HG02852 (cell line): Measurements from ENCODE around the gene SEMA7A.
"Not testable (repeated sequence)": the region's sequence is repeated elsewhere in the genome, so short reads cannot be mapped to it uniquely, and the experiment has no call there.

ENCODE experiments used
- ATAC-seq: cut with Tn5 transposase; IDR thresholded peaks from one replicate; pipeline ENCODE4 v1.9.1; 2021; ENCODE audit warnings: mild to moderate bottlenecking, moderate library complexity; ENCODE audit not compliant: unreplicated experiment

SEMA7A gene

DNA sequence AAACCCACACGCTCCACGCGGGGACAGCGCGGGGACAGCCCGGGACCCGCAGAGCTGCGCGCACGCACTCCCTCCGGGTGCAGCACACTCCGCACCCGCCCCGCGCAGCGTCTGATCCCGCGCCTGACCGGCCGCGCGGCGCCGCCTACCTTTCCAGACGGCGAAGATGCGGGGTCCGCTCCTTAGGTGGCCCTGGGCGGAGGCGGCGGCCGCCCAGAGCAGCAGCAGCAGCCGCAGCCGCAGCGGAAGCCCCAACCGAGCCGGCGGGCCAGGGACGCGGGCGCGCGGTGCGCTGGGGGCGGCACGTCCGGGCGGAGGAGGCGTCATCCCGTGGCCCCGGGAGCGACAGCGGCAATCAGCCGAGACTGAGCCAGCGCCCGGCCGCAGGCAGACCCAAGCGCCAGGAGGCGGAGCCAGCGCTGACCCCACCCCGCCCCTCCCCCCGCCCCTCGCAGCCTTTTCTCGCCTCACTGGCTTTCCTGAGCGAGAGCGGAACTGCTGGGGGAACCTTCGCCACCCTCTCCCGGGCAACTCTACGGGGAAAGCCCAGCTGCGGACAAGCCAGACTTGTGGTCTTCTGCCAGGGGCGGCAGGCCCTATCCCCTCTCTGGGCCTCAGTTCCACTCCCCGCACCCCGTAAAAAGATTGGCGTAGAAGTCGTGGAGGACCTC is at the start of gene SEMA7A:
Gene SEMA7A (minus strand): TSS at position 367 of the 671 bp plus-strand sequence. CDS start 40 bp downstream, at position 327.
- peak; percentile 66 for ATAC-seq

DNA sequence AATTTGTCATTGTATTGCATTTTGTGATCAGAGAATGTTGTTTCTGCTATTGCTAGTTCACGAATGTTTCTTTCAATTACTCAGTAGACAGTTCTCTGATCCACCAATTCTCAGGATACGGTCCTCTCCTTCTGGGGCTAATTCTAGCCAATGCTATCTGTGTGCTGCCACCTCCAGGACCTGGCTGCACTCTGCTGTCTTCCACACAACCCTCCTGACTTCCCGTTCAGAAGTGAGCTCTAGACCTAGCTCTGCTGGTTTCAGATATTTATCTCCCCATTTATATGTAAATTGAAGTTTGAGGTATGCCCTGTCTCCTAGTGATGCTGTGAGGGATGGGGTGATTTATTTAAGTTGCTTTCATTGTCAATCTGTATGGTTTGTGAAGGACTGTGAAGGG is 48.9 kb upstream of the SEMA7A start:
- no peak for ATAC-seq

GRCh38 chr15:74480364-74480763 is 46.6 kb upstream of the SEMA7A start:
- ATAC-seq, result not testable (repeated sequence)

DNA sequence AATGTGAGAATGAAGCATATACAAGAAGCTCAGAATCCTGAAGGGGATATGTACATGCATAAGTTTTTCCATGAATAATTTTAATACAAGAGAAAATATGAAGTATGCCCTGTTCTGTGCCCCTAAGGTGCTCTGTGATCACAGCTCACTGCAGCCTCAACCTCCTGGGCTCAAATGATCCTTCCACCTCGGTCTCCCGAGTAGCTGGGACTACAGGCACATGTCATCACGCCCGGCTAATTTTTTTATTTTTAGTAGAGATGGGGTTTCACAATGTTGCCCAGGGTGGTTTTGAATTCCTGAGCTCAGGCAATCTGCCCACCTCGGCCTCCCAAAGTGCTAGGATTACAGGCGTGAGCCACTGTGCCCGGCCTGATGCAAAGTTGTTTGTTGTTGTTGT is 37.9 kb upstream of the SEMA7A start:
- ATAC-seq, result not testable (repeated sequence)

- ATAC-seq, result no peak
These were observed 37.1 kb upstream of the SEMA7A start for GRCh38 chr15:74470631-74471395.

DNA sequence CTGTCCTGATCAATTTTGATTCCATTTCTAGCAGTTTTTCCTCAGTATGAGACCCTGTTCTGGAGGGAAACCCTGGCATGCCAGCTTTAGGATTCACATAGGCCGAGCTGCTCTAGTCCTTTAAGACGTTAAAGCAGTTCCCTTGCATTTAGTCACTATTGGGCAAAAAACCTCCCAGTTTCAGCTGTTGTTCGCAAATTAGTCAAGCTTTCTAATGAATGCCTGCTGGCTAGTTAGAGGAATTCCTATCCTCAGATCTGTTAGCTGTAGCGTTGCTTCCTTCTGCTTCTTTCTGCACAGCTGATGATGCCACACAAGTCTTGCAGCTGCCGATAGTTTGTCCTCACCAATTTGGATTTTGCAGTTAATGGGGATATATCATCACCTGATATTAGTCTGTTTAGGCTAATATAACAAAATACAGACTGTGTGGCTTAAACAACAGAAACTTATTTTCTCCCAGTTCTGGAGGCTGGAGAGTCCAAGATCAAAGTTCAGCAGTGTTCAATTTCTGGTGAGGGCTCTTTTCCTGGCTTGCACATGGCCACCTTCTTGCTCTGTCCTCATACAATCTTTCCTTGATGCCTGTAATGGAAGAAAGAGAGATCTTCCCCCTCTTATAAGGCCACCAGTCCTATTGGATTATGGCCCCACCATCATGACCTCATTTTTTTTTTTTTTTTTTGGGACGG is 34.7 kb upstream of the SEMA7A start:
- ATAC-seq, result no peak

GRCh38 chr15:74466570-74466969 is 32.8 kb upstream of the SEMA7A start:
- no peak for ATAC-seq

DNA sequence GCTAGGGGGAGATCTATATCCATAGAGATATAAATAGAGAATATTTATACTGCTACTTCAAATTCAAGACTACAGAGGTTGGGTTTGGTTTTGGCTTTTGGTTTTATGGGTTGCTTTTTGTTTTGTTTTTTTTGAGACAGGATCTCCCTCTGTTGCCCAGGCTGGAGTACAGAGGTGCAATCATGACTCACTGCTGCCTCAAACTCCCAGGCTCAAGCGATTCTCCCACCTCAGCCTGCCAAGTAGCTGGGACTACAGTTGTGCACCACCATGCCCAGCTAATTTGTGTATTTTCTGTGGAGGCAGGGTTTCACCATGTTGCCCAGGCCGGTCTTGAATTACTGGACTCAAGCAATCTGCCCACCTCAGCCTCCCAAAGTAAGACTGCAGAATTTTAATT is 31.1 kb upstream of the SEMA7A start:
- ATAC-seq, result no peak

DNA sequence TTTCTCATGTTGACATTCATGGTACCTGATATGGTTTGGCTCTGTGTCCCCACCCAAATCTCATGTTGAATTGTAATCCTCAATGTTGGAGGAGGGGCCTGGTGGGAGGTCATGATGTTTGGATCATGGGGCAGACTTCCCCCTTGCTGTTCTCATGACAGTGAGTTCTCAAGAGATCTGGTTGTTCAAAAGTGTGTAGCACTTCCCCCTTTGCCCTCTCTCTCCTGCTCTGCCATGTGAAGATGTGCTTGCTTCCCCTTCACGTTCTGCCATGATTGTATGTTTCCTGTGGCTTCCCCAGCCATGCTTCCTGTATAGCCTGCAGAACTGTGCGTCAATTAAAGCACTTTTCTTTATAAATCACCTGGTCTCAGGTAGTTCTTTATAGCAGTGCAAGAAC is 30.5 kb upstream of the SEMA7A start:
- ATAC-seq, result no peak

DNA sequence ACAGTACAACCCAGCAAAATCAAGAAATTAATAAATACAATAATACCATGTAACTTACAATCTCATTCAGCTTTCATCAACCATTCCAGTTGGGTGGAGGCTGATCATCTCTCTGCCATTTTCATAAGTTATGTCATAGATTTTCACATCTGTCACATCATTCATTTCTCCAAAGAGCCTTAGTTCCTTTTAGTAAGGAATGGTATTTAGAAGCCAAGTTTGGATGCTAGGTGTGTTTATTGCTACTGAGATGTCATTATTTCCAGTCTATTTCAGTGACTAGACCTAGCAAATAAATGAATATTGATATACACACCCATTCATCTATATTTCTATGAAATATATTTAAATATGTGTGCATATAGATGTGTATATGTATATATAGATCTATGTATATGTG is 29.9 kb upstream of the SEMA7A start:
- ATAC-seq, result no peak

DNA sequence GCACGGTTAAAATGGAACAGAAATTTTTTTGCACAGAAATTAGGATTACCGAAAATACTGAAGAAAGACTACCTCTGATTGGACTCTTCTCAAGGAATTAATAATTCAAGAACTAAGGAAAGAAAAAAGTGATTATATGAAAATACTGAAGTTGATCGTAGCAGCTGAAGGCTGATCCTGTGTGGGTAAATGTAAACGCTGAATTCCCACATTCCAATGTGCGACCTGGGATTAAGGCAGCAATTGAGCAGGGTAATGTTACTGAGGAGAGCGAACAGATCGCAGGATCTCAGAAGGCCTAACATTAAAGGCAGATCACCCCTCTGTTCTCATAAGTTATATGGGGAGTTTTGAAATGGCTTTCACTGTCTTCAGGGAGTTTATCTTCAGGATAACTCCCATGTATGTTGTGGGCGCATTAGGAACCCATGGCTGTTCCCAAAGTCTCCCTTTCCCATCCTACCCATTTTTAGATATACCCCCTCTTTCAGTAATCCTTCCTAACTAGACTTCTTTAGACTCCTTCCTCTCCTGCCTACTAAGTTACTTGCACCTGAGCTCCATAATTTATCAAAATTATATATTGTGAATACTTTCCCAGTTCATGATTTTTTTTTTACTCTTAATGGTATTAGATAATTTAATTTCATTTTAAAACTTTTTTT is 28.2 kb upstream of the SEMA7A start:
- no peak for ATAC-seq

- peak; percentile 79 for ATAC-seq
These were observed 27.4 kb upstream of the SEMA7A start, which contains the start of gene UBL7 for GRCh38 chr15:74460871-74461846. Gene UBL7 (minus strand): TSS chr15:74461160. CDS start chr15:74458867, 2,293 bp downstream.

GRCh38 chr15:74460298-74460697 is 26.5 kb upstream of the SEMA7A start:
- ATAC-seq, result no peak

DNA sequence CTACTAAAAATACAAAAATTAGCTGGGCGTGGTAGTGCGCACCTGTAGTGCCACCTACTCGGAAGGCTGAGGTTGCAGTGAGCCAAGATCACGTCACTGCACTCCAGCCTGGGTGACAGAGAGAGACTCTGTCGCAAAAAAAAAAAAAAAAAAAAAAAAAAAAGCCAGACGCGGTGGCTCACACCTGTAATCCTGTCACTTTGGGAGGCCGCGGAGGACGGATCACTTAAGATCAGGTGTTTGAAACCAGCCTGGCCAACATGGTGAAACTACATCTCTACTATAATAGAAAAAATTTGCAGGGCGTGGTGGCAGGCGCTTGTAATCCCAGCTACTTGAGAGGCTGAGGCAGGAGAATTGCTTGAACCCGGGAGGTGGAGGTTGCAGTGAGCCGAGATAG is 26.0 kb upstream of the SEMA7A start:
- not testable (repeated sequence) for ATAC-seq

GRCh38 chr15:74458473-74458872 is 24.7 kb upstream of the SEMA7A start:
- ATAC-seq, result no peak

DNA sequence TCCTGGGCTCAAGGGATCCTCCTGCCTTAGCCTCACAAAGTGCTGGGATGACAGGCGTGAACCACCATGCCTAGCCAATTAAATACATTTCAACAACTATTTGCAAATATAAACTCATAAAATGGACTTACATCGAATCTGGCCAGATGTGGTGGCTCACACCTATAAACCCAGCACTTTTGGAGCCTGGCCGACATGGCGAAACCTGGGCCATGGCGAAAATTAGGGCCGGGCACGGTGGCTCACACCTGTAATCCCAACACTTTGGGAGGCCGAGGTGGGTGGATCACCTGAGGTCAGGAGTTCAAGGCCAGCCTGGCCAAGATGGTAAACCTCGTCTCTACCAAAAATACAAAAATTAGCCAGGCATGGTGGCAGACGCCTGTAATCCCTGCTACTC is 23.3 kb upstream of the SEMA7A start:
- ATAC-seq, result not testable (repeated sequence)

DNA sequence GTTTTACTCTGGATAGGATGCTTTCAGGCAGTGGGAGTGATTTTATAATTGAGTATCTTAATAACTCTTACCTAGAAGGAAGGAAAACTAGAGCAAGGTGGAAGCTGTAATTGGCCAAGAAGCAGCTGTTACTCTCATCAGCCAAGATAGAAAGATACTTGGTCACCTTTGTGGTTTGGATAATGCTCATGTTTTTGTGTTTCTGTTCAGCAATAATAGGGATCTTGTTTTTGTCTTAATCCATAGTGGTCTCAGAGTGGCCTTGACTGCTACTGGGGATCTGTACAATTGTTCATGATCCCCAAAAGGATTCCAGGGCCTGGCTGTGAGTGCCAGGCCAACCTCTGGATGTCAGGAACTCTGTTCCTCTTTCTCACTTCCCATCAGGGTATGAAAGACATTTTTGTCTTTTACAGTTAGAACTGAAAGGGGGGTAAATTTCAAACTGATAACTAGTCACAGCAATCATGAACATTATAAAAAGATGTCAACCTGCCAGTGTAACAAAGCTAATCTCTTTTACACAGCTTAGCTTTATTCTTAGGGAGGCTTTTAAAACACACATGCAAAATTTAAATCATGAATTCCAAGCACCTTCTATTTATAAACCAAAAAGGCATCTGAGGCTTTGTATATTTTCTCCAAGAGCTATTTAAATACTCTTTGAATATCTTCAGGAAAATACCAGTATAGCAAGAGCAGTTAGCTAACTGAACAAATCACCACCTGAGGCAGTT is 21.2 kb upstream of the SEMA7A start:
- no peak for ATAC-seq

DNA sequence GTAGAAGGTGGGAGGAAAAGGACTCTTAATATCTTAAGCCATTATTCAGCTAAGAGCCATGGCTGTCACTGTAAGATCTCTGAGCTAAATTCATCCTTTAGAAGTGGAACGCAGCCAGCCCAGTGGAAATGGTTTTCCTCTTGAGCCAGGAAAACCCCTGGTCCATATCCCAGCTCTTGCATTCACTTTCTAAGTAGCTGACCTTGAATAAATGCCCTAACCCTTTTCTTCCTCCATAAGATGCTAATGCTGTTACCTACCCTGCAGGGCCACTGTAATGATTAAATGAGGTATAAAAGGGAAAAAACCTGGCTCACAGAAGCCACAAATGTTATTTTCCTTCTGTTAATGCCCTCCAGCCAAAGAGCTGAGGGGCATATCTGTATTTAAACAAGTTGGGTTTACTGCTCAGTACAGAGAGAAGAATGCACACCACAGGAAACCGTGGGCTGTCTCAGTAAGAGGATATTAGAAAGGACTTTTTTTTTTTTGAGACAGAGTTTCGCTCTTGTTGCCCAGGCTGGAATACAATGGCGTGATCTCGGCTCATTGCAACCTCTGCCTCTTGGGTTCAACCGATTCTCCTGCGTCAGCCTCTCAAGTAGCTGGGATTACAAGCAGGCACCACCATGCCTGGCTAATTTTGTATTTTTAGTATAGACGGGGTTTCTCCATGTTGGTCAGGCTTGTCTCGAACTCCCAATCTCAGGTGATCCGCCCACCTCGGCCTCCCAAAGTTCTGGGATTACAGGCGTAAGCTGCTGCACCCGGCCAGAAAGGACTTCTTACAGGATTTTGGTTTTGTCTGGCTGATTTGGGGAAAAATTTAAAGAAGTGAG is 20.4 kb upstream of the SEMA7A start:
- ATAC-seq, result no peak
